ENCODE measurements around the gene FUT8.
A peak's percentile ranks its signal among the peaks of the same experiment; 100 is the strongest.

The FUT8 gene

DNA sequence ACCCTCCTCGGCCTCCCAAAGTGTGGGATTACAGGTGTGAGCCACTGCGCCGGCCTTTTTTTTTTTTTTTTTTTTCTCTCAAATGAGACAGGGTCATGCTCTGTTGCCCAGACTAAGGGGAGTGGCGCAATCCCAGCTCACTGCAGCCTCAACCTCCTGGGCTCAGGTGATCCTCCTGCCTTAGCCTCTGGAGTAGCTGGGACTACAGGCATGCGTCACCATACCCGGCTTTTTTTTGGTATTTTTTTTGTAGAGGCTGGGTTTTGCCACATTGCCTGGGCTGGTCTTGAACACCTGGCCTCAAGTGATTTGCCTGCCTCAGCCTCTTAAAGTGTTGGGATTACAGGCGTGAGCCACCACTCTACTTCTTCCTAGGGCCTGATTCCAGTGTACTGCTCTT is 18.7 kb downstream of the FUT8 start:
- peaks cover 3% of the 10 kb centered on the region for H3K9me3 ChIP-seq (ENCODE audit: insufficient read depth, low read length, severe bottlenecking)
- DNase-seq (no peak), ATAC-seq (ENCODE audit: insufficient read depth, low read depth) (no peak)
- H2AFZ ChIP-seq (ENCODE audit: low read depth, low read length), result no peak overlapping the region
- H3K4me3 ChIP-seq (ENCODE audit: low read depth in 1 of 2, low read length in 2 of 2), result no peak overlapping the region
- peaks cover 8% of the 10 kb centered on the region; the same call in 1 of the 2 replicates for H4K20me1 ChIP-seq (ENCODE audit: insufficient read depth, low read length)
- H3K27ac ChIP-seq (ENCODE audit: low read length), result peak overlapping the region; percentile 30; the same call in 1 of the 2 replicates
- H3K27me3 ChIP-seq (ENCODE audit: insufficient read depth, low read length, poor library complexity), result no peaks in the 10 kb centered on the region
- H3K9ac ChIP-seq (ENCODE audit: low read depth, low read length), result no peak overlapping the region
- peaks cover 21% of the 10 kb centered on the region for H3K36me3 ChIP-seq (ENCODE audit: insufficient read depth, low read length)
- no peak for TF ChIP-seq EZH2 (IDR thresholded peaks at IDR 0.05; ENCODE audit: borderline replicate concordance, low read depth, low read length, severe bottlenecking)
- TF ChIP-seq, protein P1, sequence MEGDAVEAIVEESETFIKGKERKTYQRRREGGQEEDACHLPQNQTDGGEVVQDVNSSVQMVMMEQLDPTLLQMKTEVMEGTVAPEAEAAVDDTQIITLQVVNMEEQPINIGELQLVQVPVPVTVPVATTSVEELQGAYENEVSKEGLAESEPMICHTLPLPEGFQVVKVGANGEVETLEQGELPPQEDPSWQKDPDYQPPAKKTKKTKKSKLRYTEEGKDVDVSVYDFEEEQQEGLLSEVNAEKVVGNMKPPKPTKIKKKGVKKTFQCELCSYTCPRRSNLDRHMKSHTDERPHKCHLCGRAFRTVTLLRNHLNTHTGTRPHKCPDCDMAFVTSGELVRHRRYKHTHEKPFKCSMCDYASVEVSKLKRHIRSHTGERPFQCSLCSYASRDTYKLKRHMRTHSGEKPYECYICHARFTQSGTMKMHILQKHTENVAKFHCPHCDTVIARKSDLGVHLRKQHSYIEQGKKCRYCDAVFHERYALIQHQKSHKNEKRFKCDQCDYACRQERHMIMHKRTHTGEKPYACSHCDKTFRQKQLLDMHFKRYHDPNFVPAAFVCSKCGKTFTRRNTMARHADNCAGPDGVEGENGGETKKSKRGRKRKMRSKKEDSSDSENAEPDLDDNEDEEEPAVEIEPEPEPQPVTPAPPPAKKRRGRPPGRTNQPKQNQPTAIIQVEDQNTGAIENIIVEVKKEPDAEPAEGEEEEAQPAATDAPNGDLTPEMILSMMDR (IDR thresholded peaks at IDR 0.05; ENCODE audit: borderline replicate concordance, extremely low read depth, low read length, poor library complexity, severe bottlenecking), result no peak
- H3K4me1 ChIP-seq (ENCODE audit: insufficient read depth, low read length), result peaks cover 51% of the 10 kb centered on the region
- peaks cover 100% of the 10 kb centered on the region for H3K79me2 ChIP-seq (ENCODE audit: insufficient read depth, low read length)
- H3K4me2 ChIP-seq (ENCODE audit: insufficient read depth, low read length), result no peak overlapping the region

DNA sequence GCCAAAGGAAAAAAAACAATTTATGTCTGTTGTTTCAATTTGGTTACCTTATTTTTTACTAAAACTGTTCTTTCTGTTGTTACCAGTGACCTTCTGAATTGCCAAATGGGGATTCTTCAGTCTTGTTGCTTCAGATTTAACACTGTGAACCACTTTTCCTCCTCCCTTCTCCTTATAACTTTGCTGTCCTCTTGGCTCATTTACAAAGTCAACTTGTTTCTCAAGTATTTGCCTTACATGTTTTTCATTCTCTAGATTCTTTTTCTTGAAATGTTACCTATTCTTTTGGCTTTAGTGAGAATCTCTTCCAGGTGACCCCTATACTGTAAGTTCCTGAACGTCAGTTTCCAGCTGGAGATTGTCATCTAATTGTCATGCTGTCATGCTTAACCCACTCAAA is 19.4 kb downstream of the FUT8 start:
- TF ChIP-seq EZH2 (IDR thresholded peaks at IDR 0.05; ENCODE audit: borderline replicate concordance, low read depth, low read length, severe bottlenecking), result no peak
- TF ChIP-seq, protein P1 (IDR thresholded peaks at IDR 0.05; ENCODE audit: borderline replicate concordance, extremely low read depth, low read length, poor library complexity, severe bottlenecking), result no peak
- peaks cover 7% of the 10 kb centered on the region; the same call in 1 of the 2 replicates for H4K20me1 ChIP-seq (ENCODE audit: insufficient read depth, low read length)
- no peak overlapping the region for H3K4me3 ChIP-seq (ENCODE audit: low read depth in 1 of 2, low read length in 2 of 2)
- no peak overlapping the region for H3K9ac ChIP-seq (ENCODE audit: low read depth, low read length)
- DNase-seq, result no peak
- H3K4me1 ChIP-seq (ENCODE audit: insufficient read depth, low read length), result peaks cover 58% of the 10 kb centered on the region
- peaks cover 3% of the 10 kb centered on the region for H3K9me3 ChIP-seq (ENCODE audit: insufficient read depth, low read length, severe bottlenecking)
- ATAC-seq (ENCODE audit: insufficient read depth, low read depth), result no peak
- peaks cover 19% of the 10 kb centered on the region for H3K36me3 ChIP-seq (ENCODE audit: insufficient read depth, low read length)
- no peak overlapping the region for H2AFZ ChIP-seq (ENCODE audit: low read depth, low read length)
- H3K79me2 ChIP-seq (ENCODE audit: insufficient read depth, low read length), result peaks cover 99% of the 10 kb centered on the region
- no peaks in the 10 kb centered on the region for H3K27me3 ChIP-seq (ENCODE audit: insufficient read depth, low read length, poor library complexity)
- no peak overlapping the region for H3K4me2 ChIP-seq (ENCODE audit: insufficient read depth, low read length)
- no peak overlapping the region for H3K27ac ChIP-seq (ENCODE audit: low read length)

DNA sequence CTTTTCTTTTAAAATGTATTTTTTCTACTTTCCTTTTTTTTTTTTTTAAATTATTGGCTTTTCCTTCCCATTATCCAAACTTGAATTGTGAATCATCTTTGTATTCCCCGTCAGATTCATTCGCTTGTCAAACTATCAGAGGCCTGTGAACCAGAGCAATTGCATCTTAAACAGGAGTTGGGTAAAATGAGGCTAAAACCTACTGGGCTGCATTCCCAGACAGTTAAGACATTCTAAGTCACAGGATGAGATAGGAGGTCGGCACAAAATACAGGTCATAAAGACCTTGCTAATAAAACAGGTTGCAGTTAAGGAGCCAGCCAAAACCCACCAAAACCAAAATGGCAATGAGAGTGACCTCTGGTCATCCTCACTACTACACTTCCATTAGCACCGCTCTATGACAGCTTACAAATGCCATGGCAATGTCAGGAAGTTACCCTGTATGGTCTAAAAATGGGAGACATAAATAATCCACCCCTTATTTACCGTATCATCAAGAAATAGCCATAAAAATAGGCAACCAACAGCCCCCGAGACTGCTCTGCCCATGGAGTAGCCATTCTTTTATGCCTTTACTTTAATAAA is 19.9 kb downstream of the FUT8 start:
- Histone ChIP-seq H3K4me2 (ENCODE audit: insufficient read depth, low read length) (no peak overlapping the region), H3K79me2 (ENCODE audit: insufficient read depth, low read length) (peaks cover 99% of the 10 kb centered on the region), H4K20me1 (ENCODE audit: insufficient read depth, low read length) (peaks cover 6% of the 10 kb centered on the region; the same call in 1 of the 2 replicates), H3K4me3 (ENCODE audit: low read depth in 1 of 2, low read length in 2 of 2) (no peak overlapping the region), H3K9me3 (ENCODE audit: insufficient read depth, low read length, severe bottlenecking) (peaks cover 3% of the 10 kb centered on the region), H3K9ac (ENCODE audit: low read depth, low read length) (no peak overlapping the region), H2AFZ (ENCODE audit: low read depth, low read length) (no peak overlapping the region), H3K27me3 (ENCODE audit: insufficient read depth, low read length, poor library complexity) (no peaks in the 10 kb centered on the region), H3K4me1 (ENCODE audit: insufficient read depth, low read length) (peaks cover 63% of the 10 kb centered on the region), H3K36me3 (ENCODE audit: insufficient read depth, low read length) (peaks cover 19% of the 10 kb centered on the region), H3K27ac (ENCODE audit: low read length) (peak overlapping the region; percentile 23)
- DNase-seq (no peak), ATAC-seq (ENCODE audit: insufficient read depth, low read depth) (no peak)
- TF ChIP-seq, protein P1 (IDR thresholded peaks at IDR 0.05; ENCODE audit: borderline replicate concordance, extremely low read depth, low read length, poor library complexity, severe bottlenecking), result no peak
- no peak for TF ChIP-seq EZH2 (IDR thresholded peaks at IDR 0.05; ENCODE audit: borderline replicate concordance, low read depth, low read length, severe bottlenecking)

Data from DND-41 (cell line).